ENCODE results near the gene CIB4.

The CIB4 gene

DNA sequence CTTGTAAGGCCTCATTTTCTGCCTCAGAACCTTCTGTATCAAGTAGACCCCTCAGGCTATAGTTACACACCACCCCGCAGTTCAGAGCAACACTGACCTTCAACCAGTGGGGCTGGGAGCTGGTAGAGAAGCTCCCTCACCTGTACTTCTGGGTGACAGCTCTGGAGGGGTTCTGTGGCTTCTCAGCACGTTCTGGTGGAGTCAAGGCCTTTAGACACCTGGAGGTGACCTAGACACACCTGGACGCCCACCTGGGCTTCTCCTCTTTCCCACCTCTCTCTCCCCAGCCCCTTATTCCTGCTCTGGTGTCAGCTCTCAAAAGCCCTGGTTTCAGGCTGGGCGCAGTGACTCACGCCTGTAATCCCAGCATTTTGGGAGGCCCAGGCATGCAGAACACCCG lies 7.3 kb upstream of the CIB4 start:
- ATAC-seq (replicated peaks; ENCODE audit: extremely low read depth, poor library complexity, severe bottlenecking) (no peak), DNase-seq (ENCODE audit: low spot score in 2 of 2) (no peak)
- Mint-ChIP-seq H3K27ac (ENCODE audit: low read depth) (no peak overlapping the region), H3K4me1 (no peaks in the 10 kb centered on the region), H3K4me3 (no peak overlapping the region), H3K36me3 (ENCODE audit: insufficient read depth) (no peaks in the 10 kb centered on the region), H3K27me3 (peaks cover 87% of the 10 kb centered on the region), H3K9me3 (no peaks in the 10 kb centered on the region)

DNA sequence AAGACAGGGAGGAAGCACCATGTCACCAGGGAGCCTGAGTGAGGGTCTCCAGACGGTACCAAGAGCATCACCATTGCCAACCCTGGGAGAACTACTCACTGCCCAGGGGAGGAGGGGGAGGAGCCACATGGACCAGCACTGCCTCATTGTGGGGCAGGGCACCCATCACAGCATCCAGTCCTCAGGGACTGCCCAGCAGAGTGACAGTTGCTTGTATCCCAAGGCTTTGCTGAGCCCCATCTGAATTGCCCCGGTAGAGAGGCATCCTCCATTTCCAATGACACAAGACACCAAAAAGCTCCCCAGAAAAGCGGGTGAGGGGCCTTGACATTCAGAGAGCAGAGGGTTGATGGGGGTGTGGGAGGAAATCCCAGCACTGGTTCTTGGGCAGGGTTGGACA lies 6.8 kb upstream of the CIB4 start:
- Mint-ChIP-seq H3K4me3 (no peak overlapping the region), H3K27ac (ENCODE audit: low read depth) (no peak overlapping the region), H3K9me3 (no peaks in the 10 kb centered on the region), H3K36me3 (ENCODE audit: insufficient read depth) (no peaks in the 10 kb centered on the region), H3K27me3 (peaks cover 87% of the 10 kb centered on the region), H3K4me1 (no peaks in the 10 kb centered on the region)
- ATAC-seq (replicated peaks; ENCODE audit: extremely low read depth, poor library complexity, severe bottlenecking) (no peak), DNase-seq (ENCODE audit: low spot score in 2 of 2) (no peak)

DNA sequence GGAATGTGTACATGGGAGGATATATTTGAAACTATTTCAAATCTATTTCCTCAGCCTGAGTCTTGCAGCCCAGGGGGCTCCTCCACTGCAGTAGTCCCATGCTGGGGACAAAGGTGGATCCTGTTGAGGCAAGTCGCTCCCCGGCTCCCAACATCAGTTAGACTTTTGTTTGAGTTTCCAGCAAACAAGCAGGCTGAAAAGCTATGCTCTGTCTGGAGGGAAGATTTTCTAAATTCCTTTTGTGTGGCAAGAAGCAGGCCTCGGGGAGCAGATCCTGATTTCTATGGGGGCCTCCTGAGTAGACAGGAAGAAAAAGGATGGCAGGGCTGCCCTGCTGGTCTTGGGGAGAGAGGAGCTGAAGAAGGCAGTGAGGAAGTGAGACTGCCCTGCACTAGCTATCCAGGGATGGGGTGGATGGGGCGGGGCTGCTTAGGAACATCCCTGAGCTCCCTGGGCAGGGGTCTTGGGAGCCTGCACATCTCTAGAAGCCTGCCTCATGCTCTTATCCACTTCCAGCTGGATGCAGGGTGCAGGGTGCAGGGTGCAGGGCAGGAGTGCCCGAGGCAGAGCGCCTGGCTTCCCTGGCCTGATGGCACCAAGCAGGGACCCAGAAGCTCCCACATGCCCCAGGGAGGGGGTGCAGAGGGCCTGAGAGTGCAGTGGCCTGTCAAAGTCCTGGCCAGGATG lies 6.0 kb upstream of the CIB4 start:
- Mint-ChIP-seq H3K9me3 (no peaks in the 10 kb centered on the region), H3K36me3 (ENCODE audit: insufficient read depth) (no peaks in the 10 kb centered on the region), H3K4me3 (no peak overlapping the region), H3K4me1 (no peaks in the 10 kb centered on the region), H3K27me3 (peaks cover 87% of the 10 kb centered on the region), H3K27ac (ENCODE audit: low read depth) (no peak overlapping the region)
- no peak for DNase-seq (ENCODE audit: low spot score in 2 of 2)
- no peak for ATAC-seq (replicated peaks; ENCODE audit: extremely low read depth, poor library complexity, severe bottlenecking)

DNA sequence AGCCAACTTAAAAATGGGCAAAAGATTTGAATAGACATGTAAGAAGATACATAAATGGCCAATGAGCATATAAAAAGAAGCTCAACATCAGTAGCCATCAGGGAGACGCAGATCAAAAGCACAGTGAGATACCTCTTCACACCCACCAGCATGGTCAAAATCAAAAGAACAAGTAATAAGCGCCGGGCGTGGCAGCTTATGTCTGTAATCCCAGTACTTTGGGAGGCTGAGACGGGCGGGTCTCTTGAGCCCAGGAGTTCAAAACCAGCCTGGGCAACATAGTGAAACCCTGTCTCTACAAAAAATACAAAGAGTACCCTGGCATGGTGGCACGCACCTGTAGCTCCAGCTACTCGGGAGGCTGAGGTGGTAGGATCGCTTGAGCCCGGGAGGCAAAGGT lies 4.6 kb upstream of the CIB4 start:
- Mint-ChIP-seq H3K4me3 (no peak overlapping the region), H3K36me3 (ENCODE audit: insufficient read depth) (no peaks in the 10 kb centered on the region), H3K4me1 (no peaks in the 10 kb centered on the region), H3K9me3 (no peaks in the 10 kb centered on the region), H3K27me3 (peaks cover 73% of the 10 kb centered on the region), H3K27ac (ENCODE audit: low read depth) (no peak overlapping the region)
- DNase-seq (ENCODE audit: low spot score in 2 of 2), result no peak
- ATAC-seq (replicated peaks; ENCODE audit: extremely low read depth, poor library complexity, severe bottlenecking), result no peak

DNA sequence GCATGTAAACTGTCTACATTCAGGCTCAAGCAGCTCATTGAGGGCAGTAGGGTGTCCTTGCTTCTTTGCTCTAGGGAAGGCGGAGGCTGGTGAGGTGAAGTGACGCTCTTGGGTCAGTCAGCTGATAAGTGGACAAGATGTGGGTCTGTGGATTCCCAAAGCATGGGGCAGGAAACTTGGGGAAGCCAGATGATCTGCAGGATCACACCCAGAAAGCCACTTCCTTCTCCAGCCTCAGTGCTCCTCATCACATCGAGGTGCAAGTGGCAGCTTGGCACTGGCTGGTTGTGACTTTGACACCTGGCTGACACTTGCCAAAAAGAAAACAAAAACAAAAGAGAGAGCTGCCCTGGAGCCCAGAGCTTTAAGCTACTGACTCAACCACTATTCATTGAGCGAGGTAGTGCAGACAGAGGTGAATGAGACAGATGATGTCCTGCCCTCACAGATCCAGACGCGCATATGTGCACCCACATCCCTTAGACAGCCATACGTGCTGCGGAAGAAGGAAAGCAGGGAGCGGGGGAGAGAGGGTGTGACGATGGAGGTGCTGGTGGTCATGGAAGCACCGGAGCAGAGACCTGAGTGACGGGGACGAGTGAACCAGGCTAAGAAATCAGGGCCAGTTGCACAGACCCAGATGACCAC lies 3.1 kb upstream of the CIB4 start:
- Mint-ChIP-seq H3K4me3 (no peak overlapping the region), H3K27me3 (peaks cover 59% of the 10 kb centered on the region), H3K27ac (ENCODE audit: low read depth) (no peak overlapping the region), H3K36me3 (ENCODE audit: insufficient read depth) (no peaks in the 10 kb centered on the region), H3K9me3 (no peaks in the 10 kb centered on the region), H3K4me1 (no peaks in the 10 kb centered on the region)
- DNase-seq (ENCODE audit: low spot score in 2 of 2) (no peak), ATAC-seq (replicated peaks; ENCODE audit: extremely low read depth, poor library complexity, severe bottlenecking) (no peak)

DNA sequence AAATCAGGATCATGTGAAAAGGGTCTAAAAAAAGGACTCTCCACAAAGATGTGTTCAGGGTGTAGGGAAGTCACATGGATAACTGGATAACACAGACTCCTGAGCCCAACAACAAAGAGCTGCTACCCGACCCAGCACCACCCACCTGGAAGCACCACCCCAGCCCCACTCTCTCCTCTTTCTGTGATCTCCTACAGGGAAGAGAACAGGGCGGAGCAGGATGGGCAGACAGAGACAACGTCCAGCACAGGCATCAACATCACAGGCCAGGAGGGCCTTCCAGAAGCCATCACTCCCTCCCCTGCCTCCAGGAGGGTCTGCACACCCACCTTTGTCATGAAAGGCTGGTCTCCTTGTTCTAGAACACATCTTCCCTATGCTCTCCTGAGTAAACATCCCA lies 1.3 kb upstream of the CIB4 start:
- no peak for DNase-seq (ENCODE audit: low spot score in 2 of 2)
- H3K9me3 Mint-ChIP-seq, result no peaks in the 10 kb centered on the region
- H3K4me1 Mint-ChIP-seq, result no peaks in the 10 kb centered on the region
- H3K36me3 Mint-ChIP-seq (ENCODE audit: insufficient read depth), result no peaks in the 10 kb centered on the region
- no peak overlapping the region for H3K27ac Mint-ChIP-seq (ENCODE audit: low read depth)
- no peak overlapping the region for H3K4me3 Mint-ChIP-seq
- H3K27me3 Mint-ChIP-seq, result peaks cover 51% of the 10 kb centered on the region
- no peak for ATAC-seq (replicated peaks; ENCODE audit: extremely low read depth, poor library complexity, severe bottlenecking)

DNA sequence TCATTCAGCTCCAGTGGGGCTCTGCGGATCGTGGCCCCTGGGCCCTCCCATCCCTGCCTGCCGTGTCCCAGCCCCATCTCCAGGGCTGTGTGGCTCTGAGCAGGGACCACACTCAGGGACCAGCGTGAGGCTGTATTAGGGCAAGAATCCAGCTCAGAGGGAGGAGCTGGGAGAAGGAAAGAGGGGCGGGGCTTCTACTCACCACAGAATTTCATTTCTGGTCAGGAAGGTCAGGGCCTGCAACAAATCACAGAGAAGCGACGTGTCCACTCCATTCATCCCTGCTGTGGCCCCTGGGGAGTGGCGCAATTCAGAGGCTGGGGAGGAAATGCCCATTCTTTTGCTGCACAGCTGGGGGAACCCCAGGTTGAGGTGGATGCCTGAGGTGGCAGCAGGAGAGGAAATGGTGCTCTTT lies 828 bp downstream of the CIB4 start:
- Mint-ChIP-seq H3K27me3 (peaks cover 31% of the 10 kb centered on the region), H3K4me1 (no peaks in the 10 kb centered on the region), H3K27ac (ENCODE audit: low read depth) (no peak overlapping the region), H3K4me3 (no peak overlapping the region), H3K36me3 (ENCODE audit: insufficient read depth) (no peaks in the 10 kb centered on the region), H3K9me3 (no peaks in the 10 kb centered on the region)
- no peak for DNase-seq (ENCODE audit: low spot score in 2 of 2)
- no peak for ATAC-seq (replicated peaks; ENCODE audit: extremely low read depth, poor library complexity, severe bottlenecking)

DNA sequence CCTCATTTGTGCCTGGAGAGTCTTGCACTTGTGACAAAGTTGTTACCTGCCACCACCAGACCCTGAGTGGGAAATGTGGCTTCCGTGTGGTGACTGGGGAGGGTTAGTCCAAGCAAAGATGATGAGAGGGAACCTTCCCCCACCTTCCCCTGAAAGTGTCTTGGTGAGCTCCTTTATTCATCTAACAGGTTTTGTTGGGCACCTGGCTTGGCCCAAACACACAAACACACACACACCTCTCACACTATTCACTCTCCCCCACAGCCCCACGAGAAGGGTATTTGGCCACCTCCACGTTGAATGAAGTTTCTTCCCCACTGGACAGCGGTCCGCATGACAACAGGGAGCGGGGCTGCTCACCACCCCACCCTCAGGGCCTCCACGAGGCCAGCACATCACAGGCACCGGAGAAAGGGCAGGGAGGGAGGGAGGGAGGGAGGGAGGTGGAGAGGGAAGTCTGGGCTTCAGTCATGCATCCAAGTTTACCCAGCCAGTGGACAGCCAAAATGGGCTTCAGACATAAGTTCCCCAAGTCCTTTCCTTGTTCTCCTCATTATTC lies 1.4 kb downstream of the CIB4 start:
- H3K27me3 Mint-ChIP-seq, result peaks cover 25% of the 10 kb centered on the region
- ATAC-seq (replicated peaks; ENCODE audit: extremely low read depth, poor library complexity, severe bottlenecking) (no peak), DNase-seq (ENCODE audit: low spot score in 2 of 2) (no peak)
- H3K9me3 Mint-ChIP-seq, result no peaks in the 10 kb centered on the region
- no peak overlapping the region for H3K27ac Mint-ChIP-seq (ENCODE audit: low read depth)
- no peak overlapping the region for H3K4me3 Mint-ChIP-seq
- no peaks in the 10 kb centered on the region for H3K4me1 Mint-ChIP-seq
- no peaks in the 10 kb centered on the region for H3K36me3 Mint-ChIP-seq (ENCODE audit: insufficient read depth)

DNA sequence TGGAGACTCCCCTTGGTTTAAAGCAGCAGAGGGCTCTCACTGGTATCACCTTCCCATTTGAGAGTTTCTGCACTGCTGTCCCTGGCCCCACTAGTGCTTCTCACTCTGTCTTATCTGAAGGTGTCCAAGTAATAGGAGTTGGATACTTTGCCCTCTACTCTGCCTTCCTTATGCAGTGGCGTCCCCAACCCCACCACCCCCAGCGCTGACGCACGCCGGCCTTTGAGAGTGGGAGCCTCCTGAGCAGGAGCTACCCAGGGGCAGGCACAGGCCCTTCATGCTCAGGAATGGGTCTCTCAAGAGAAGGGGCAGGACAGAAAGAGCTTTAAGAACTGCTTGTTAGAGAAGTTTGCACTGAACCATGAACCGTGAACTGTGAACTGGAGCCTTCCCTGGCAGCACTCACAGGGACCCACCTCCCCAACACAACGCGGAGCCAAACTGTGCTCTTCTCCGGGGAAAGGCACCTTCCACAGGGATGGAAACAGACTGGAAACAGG lies 3.3 kb downstream of the CIB4 start:
- Mint-ChIP-seq H3K4me1 (no peaks in the 10 kb centered on the region), H3K36me3 (ENCODE audit: insufficient read depth) (no peaks in the 10 kb centered on the region), H3K27me3 (peaks cover 7% of the 10 kb centered on the region), H3K27ac (ENCODE audit: low read depth) (no peak overlapping the region), H3K4me3 (no peak overlapping the region), H3K9me3 (no peaks in the 10 kb centered on the region)
- DNase-seq (ENCODE audit: low spot score in 2 of 2) (no peak), ATAC-seq (replicated peaks; ENCODE audit: extremely low read depth, poor library complexity, severe bottlenecking) (no peak)

DNA sequence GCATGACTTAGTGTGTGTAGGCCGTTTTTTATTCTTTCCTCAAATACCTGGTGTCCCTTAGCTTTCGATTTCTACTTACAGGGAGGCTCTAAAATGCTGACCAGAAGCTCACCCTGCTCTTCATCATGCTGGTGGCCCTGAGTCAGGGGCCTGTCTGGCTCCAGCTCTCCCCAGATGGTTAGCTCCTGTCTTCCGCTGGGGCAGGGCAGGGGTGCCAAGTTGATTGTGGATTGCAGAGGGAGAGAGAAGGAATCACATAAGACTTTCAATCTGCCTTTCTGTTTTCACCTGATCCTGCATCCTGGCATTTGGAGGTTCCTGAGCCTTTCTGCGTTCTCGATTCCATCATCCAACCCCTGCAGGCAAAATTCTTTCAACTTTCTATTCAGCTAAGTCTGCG lies 4.2 kb downstream of the CIB4 start:
- DNase-seq (ENCODE audit: low spot score in 2 of 2), result no peak
- Mint-ChIP-seq H3K27ac (ENCODE audit: low read depth) (no peak overlapping the region), H3K4me1 (no peaks in the 10 kb centered on the region), H3K9me3 (no peaks in the 10 kb centered on the region), H3K36me3 (ENCODE audit: insufficient read depth) (no peaks in the 10 kb centered on the region), H3K4me3 (no peak overlapping the region), H3K27me3 (peaks cover 7% of the 10 kb centered on the region)
- no peak for ATAC-seq (replicated peaks; ENCODE audit: extremely low read depth, poor library complexity, severe bottlenecking)

DNA sequence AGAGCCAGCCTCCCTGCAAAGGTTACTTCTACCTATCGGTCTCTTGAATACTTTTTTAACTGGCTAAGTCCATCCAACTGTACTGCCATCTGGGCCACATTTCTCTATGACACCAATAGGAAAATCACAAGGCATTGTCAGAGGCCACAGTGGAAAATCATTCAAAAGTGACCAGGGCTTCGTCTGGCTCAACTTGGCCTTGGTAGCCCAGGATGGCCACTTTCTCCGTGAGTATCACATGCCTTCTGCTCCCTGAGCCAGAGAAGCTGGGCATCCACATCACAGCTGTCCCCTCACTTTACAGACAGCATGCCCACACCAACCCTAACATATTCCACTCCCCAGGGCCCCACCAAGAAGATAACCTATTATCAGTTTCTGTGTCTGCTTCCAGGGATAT lies 5.8 kb downstream of the CIB4 start:
- Mint-ChIP-seq H3K9me3 (no peaks in the 10 kb centered on the region), H3K4me3 (no peak overlapping the region), H3K27me3 (peaks cover 22% of the 10 kb centered on the region), H3K36me3 (ENCODE audit: insufficient read depth) (no peaks in the 10 kb centered on the region), H3K4me1 (no peaks in the 10 kb centered on the region), H3K27ac (ENCODE audit: low read depth) (no peak overlapping the region)
- ATAC-seq (replicated peaks; ENCODE audit: extremely low read depth, poor library complexity, severe bottlenecking), result no peak
- DNase-seq (ENCODE audit: low spot score in 2 of 2), result no peak

DNA sequence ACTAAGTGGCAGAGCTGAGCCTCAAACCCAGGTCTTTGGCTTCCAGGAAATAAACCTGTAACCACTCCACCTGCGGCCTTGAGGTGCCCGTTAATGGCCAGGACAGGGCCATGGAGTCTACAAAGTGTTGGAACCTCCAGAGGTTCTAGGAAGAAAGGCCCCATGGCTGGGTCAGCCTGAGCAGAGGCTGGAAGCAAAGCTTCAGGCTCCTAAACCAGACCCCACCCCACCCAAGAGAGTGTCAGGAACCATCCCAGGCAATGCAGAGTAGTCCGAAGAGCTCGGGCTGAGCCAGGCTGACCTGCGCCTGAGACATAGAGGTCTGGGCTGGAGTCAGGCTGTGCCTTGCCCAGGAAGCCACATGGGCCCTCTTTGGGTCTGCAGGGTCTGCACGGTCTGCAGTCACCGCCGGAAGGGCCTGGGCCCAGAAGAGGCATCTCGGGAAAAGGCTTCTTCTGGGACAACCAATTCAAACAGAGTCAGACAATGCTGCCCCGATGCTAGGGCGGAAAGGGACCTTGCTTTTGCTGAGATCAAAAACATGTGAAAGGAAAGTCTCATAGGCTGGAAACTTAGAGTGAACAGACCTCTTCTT lies 6.4 kb downstream of the CIB4 start:
- no peak overlapping the region for H3K27ac Mint-ChIP-seq (ENCODE audit: low read depth)
- no peak for ATAC-seq (replicated peaks; ENCODE audit: extremely low read depth, poor library complexity, severe bottlenecking)
- peaks cover 29% of the 10 kb centered on the region for H3K27me3 Mint-ChIP-seq
- no peaks in the 10 kb centered on the region for H3K9me3 Mint-ChIP-seq
- no peaks in the 10 kb centered on the region for H3K36me3 Mint-ChIP-seq (ENCODE audit: insufficient read depth)
- H3K4me3 Mint-ChIP-seq, result no peak overlapping the region
- H3K4me1 Mint-ChIP-seq, result no peaks in the 10 kb centered on the region
- no peak for DNase-seq (ENCODE audit: low spot score in 2 of 2)
